ENCODE measurements around the gene MTG2. TPM values are rescaled to one million over a fixed set of nuclear protein-coding genes. Genes with fewer than 3 reads are reported as not detected.

Gene MTG2
- total and polyA plus RNA-seq, 4 donors = 13.0 to 28.0 (median 24.4) TPM

- Histone ChIP-seq H3K4me3 (ENCODE audit: low read depth in 1 of 3, low read length in 3 of 3) (peak overlapping the region; percentile 74 to 94 (median 78)), H3K9ac (ENCODE audit: low read depth in 1 of 2, low read length in 2 of 2) (peak overlapping the region; percentile 87 to 95), H3K9me3 (ENCODE audit: control insufficient read depth in 4 of 4, low read length in 3 of 4) (no peaks in the 10 kb centered on the region), H3K27me3 (ENCODE audit: control insufficient read depth in 4 of 4, insufficient read depth in 4 of 4, low read length in 3 of 4) (no peaks in the 10 kb centered on the region), H3K36me3 (ENCODE audit: control insufficient read depth in 4 of 4, insufficient read depth in 3 of 4, low read depth in 1 of 4, low read length in 3 of 4) (peaks cover 15 to 36% (median 33%) of the 10 kb centered on the region in 4 donors), H3K27ac (ENCODE audit: low read depth in 1 of 2, low read length in 2 of 2) (peak overlapping the region; percentile 86 to 90), H3K4me1 (ENCODE audit: control insufficient read depth in 4 of 4, insufficient read depth in 4 of 4, low read length in 3 of 4) (peaks cover 12 to 42% (median 34%) of the 10 kb centered on the region in 4 donors)
- DNase-seq (ENCODE audit: low spot score) = no peak
- 15% methylated on average over 14 of the region's 14 CpGs for WGBS
- TF ChIP-seq GABPA (IDR thresholded peaks at IDR 0.05 in 1 of 2, conservative IDR thresholded peaks at IDR 0.05 in 1 of 2) (no peak), HNF4A (conservative IDR thresholded peaks at IDR 0.05) (no peak), EGR1 (IDR thresholded peaks at IDR 0.05; ENCODE audit: low read depth in 2 of 2) (no peak), ZBTB33 (IDR thresholded peaks at IDR 0.05) (no peak), HNF4G (IDR thresholded peaks at IDR 0.05) (no peak), JUND (IDR thresholded peaks at IDR 0.05) (no peak), FOXA1 (IDR thresholded peaks at IDR 0.05) (no peak), RAD21 (IDR thresholded peaks at IDR 0.05) (peak in 1 of 2 donors; percentile 34), CTCF (IDR thresholded peaks at IDR 0.05; ENCODE audit: low read depth, low read length, missing input control) (no peak), NR2F2 (IDR thresholded peaks at IDR 0.05) (no peak), SP1 (IDR thresholded peaks at IDR 0.05) (no peak), TAF1 (conservative IDR thresholded peaks at IDR 0.05) (no peak), FOXA2 (IDR thresholded peaks at IDR 0.05) (no peak)
- TF ChIP-seq, protein P1, sequence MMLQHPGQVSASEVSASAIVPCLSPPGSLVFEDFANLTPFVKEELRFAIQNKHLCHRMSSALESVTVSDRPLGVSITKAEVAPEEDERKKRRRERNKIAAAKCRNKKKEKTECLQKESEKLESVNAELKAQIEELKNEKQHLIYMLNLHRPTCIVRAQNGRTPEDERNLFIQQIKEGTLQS (IDR thresholded peaks at IDR 0.05) = no peak
- TF ChIP-seq, protein P2, sequence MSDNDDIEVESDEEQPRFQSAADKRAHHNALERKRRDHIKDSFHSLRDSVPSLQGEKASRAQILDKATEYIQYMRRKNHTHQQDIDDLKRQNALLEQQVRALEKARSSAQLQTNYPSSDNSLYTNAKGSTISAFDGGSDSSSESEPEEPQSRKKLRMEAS (IDR thresholded peaks at IDR 0.05) = peak; percentile 10
Measured at GRCh38 chr20:62141397-62142251, 41.2 kb upstream of the MTG2 start.

DNA sequence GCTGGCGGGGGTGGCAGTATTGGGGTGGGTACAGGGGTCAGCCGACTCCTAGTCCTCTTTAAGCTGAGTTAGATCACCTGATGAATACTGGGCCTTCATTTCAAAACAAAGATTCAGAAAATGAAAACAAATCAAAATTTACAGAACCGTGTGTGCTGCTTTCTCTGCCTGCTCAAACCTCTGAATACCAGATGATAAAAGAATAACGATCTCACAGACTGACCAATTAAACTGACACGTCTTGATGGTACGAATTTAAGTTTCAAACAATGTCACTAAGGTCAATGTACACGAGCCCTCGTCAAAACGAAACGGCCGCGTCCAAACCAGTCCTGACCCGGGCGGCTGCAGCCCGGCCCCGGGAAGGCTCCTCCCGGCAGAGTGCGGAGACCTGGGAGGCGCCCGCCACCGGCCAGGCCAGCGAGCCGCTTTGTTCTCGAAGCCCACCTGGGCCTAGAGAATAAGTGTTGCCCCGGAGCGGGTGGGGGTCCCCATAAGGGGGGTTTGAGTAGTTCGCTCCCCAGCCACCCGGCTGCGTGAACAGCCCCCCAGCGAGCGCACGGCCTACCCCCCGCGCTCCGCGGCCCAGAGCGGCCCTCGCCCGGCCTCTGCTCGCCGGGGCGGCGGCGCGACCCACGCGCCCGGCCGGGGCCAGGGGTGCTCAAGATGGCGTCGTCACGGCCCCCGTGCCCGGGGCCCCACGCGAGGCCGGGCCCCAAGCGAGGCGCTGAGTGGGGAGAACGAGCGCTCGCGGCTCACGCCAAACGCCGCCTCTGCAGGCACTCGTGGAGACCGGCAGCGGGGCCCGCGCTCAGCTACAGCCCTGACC is 40.4 kb upstream of the MTG2 start:
- peak overlapping the region; percentile 86 to 90 for H3K27ac ChIP-seq (ENCODE audit: low read depth in 1 of 2, low read length in 2 of 2)
- no peaks in the 10 kb centered on the region for H3K9me3 ChIP-seq (ENCODE audit: control insufficient read depth in 4 of 4, low read length in 3 of 4)
- DNase-seq (ENCODE audit: low spot score) = peak; percentile 48
- TF ChIP-seq TAF1 (conservative IDR thresholded peaks at IDR 0.05) (no peak), SP1 (IDR thresholded peaks at IDR 0.05) (no peak), HNF4G (IDR thresholded peaks at IDR 0.05) (no peak), HNF4A (conservative IDR thresholded peaks at IDR 0.05) (no peak), RXRA (IDR thresholded peaks at IDR 0.05) (no peak), ZBTB33 (IDR thresholded peaks at IDR 0.05) (no peak), RAD21 (IDR thresholded peaks at IDR 0.05) (no peak), NR2F2 (IDR thresholded peaks at IDR 0.05) (no peak), YY1 (IDR thresholded peaks at IDR 0.05) (no peak)
- TF ChIP-seq, protein P1 (IDR thresholded peaks at IDR 0.05) = no peak
- TF ChIP-seq, protein P2 (IDR thresholded peaks at IDR 0.05) = no peak
- H3K27me3 ChIP-seq (ENCODE audit: control insufficient read depth in 4 of 4, insufficient read depth in 4 of 4, low read length in 3 of 4) = no peaks in the 10 kb centered on the region
- peak overlapping the region; percentile 87 to 95 for H3K9ac ChIP-seq (ENCODE audit: low read depth in 1 of 2, low read length in 2 of 2)
- under 1% methylated on average over 71 of the region's 71 CpGs for WGBS
- peak overlapping the region; percentile 74 to 94 (median 78) for H3K4me3 ChIP-seq (ENCODE audit: low read depth in 1 of 3, low read length in 3 of 3)
- peaks cover 12 to 31% (median 26%) of the 10 kb centered on the region in 4 donors for H3K36me3 ChIP-seq (ENCODE audit: control insufficient read depth in 4 of 4, insufficient read depth in 3 of 4, low read depth in 1 of 4, low read length in 3 of 4)
- peaks cover 20 to 50% (median 43%) of the 10 kb centered on the region in 4 donors for H3K4me1 ChIP-seq (ENCODE audit: control insufficient read depth in 4 of 4, insufficient read depth in 4 of 4, low read length in 3 of 4)

Measured in liver (tissue), 9 donors.